H9 (cell line): Measurements from ENCODE around the gene PTCH1. TPM values are rescaled to one million over a fixed set of nuclear protein-coding genes. Genes with fewer than 3 reads are reported as not detected.

Experiments used
- DNase-seq: peaks from one replicate; pipeline ENCODE4 v3.0.0-alpha.2; 2017
- H2AFZ ChIP-seq: one replicate; pipeline ENCODE4 v1.6.1; 2013; ENCODE audit warnings: mild to moderate bottlenecking, low read length, control low read depth, moderate library complexity
- H2AK5ac ChIP-seq: 2 replicates; pipeline ENCODE4 v1.6.1; 2013; ENCODE audit warnings: low read length, control low read depth, mixed read lengths; ENCODE audit not compliant: insufficient read length
- H2BK120ac ChIP-seq: one replicate; pipeline ENCODE4 v1.6.1; 2013; ENCODE audit warnings: low read depth, mild to moderate bottlenecking, low read length, control low read depth, inconsistent platforms; ENCODE audit not compliant: poor library complexity, severe bottlenecking
- H2BK12ac ChIP-seq: 2 replicates; pipeline ENCODE4 v1.6.1; 2013; ENCODE audit warnings: low read length, control low read depth, mixed read lengths, low read depth; ENCODE audit not compliant: insufficient read length
- H2BK15ac ChIP-seq: 2 replicates; pipeline ENCODE4 v1.6.1; 2013; ENCODE audit warnings: low read depth, low read length, control low read depth
- H2BK20ac ChIP-seq: one replicate; pipeline ENCODE4 v1.6.1; 2013; ENCODE audit warnings: low read depth, mild to moderate bottlenecking, low read length, control low read depth, inconsistent platforms; ENCODE audit not compliant: poor library complexity, severe bottlenecking
- H2BK5ac ChIP-seq: 2 replicates; pipeline ENCODE4 v1.6.1; 2013; ENCODE audit warnings: low read length, control low read depth, mixed read lengths; ENCODE audit not compliant: insufficient read length
- H3K14ac ChIP-seq: 2 replicates; pipeline ENCODE4 v1.6.1; 2013; ENCODE audit warnings: low read length, control low read depth; ENCODE audit not compliant: insufficient read depth
- H3K18ac ChIP-seq: 2 replicates; pipeline ENCODE4 v1.6.1; 2013; ENCODE audit warnings: low read depth, mild to moderate bottlenecking, mixed read lengths, low read length, control low read depth; ENCODE audit not compliant: insufficient read length
- H3K23ac ChIP-seq: 2 replicates; pipeline ENCODE4 v1.6.1; 2013; ENCODE audit warnings: low read length, control low read depth, mixed read lengths, low read depth; ENCODE audit not compliant: insufficient read length
- H3K23me2 ChIP-seq: 2 replicates; pipeline ENCODE4 v1.6.1; 2013; ENCODE audit warnings: low read depth, mild to moderate bottlenecking, mixed read lengths, low read length, control low read depth; ENCODE audit not compliant: insufficient read length, poor library complexity, severe bottlenecking
- H3K27ac ChIP-seq: 2 replicates; pipeline ENCODE4 v1.5.1; 2013; ENCODE audit warnings: low read length, control low read depth, mixed read lengths, low read depth; ENCODE audit not compliant: insufficient read length
- H3K27me3 ChIP-seq: 2 replicates; pipeline ENCODE4 v1.6.1; 2013; ENCODE audit warnings: low read length, control low read depth, inconsistent platforms; ENCODE audit not compliant: insufficient read depth
- H3K4ac ChIP-seq: 2 replicates; pipeline ENCODE4 v1.6.1; 2013; ENCODE audit warnings: low read depth, mild to moderate bottlenecking, control low read depth, inconsistent platforms, low read length, moderate library complexity
- H3K4me1 ChIP-seq: 2 replicates; pipeline ENCODE4 v1.6.1; 2013; ENCODE audit warnings: low read length, control low read depth, inconsistent platforms; ENCODE audit not compliant: insufficient read depth
- H3K4me2 ChIP-seq: 2 replicates; pipeline ENCODE4 v1.6.1; 2013; ENCODE audit warnings: low read length, control low read depth, mixed read lengths; ENCODE audit not compliant: insufficient read length, insufficient read depth
- H3K56ac ChIP-seq: 2 replicates; pipeline ENCODE4 v1.6.1; 2013; ENCODE audit warnings: low read depth, mild to moderate bottlenecking, mixed read lengths, low read length, control low read depth; ENCODE audit not compliant: insufficient read length
- H3K79me1 ChIP-seq: 2 replicates; pipeline ENCODE4 v1.6.1; 2013; ENCODE audit warnings: low read depth, mild to moderate bottlenecking, moderate library complexity, low read length, control low read depth, inconsistent platforms; ENCODE audit not compliant: insufficient read depth, poor library complexity, severe bottlenecking
- H3K79me2 ChIP-seq: 2 replicates; pipeline ENCODE4 v1.6.1; 2013; ENCODE audit warnings: low read length, control low read depth, inconsistent platforms; ENCODE audit not compliant: insufficient read depth
- H3K9ac ChIP-seq: 2 replicates; pipeline ENCODE4 v1.6.1; 2013; ENCODE audit warnings: low read length, control low read depth, mixed read lengths; ENCODE audit not compliant: insufficient read length; ENCODE audit errors: extremely low read depth
- H3K9me3 ChIP-seq: one replicate; pipeline ENCODE4 v1.6.1; 2013; ENCODE audit warnings: low read depth, low read length, inconsistent platforms; ENCODE audit not compliant: control insufficient read depth
- H3T11ph ChIP-seq: one replicate; pipeline ENCODE4 v1.6.1; 2013; ENCODE audit warnings: mild to moderate bottlenecking, low read length, control low read depth, inconsistent platforms
- H4K20me1 ChIP-seq: one replicate; pipeline ENCODE4 v1.6.1; 2013; ENCODE audit not compliant: control insufficient read depth, insufficient read length, insufficient read depth
- H4K5ac ChIP-seq: 2 replicates; pipeline ENCODE4 v1.6.1; 2013; ENCODE audit warnings: low read depth, mild to moderate bottlenecking, mixed read lengths, low read length, control low read depth; ENCODE audit not compliant: insufficient read length
- H4K8ac ChIP-seq: replicated peaks from 2 replicates; pipeline ENCODE4 v1.6.1; 2013; ENCODE audit warnings: low read length, control low read depth, mixed read lengths, low read depth; ENCODE audit not compliant: insufficient read length
- H4K91ac ChIP-seq: 2 replicates; pipeline ENCODE4 v1.6.1; 2013; ENCODE audit warnings: low read depth, mild to moderate bottlenecking, moderate library complexity, mixed read lengths, low read length, control low read depth; ENCODE audit not compliant: insufficient read length
- H3K27ac Mint-ChIP-seq, 3 experiments: 2 replicates in 2 of 3; 3 replicates in 1 of 3; pipeline ENCODE4 v1.8.0; 2020 to 2021; ENCODE audit warnings: mixed read lengths in 3 of 3, mild to moderate bottlenecking in 1 of 3, moderate library complexity in 1 of 3
- H3K27me3 Mint-ChIP-seq: 2 replicates; pipeline ENCODE4 v1.8.0; 2021; ENCODE audit warnings: low read depth, mild to moderate bottlenecking, moderate library complexity, mixed read lengths
- H3K36me3 Mint-ChIP-seq, 3 experiments: 2 replicates in 2 of 3; 3 replicates in 1 of 3; pipeline ENCODE4 v1.8.0; 2020 to 2021; ENCODE audit warnings: low read depth in 3 of 3, mixed read lengths in 3 of 3; ENCODE audit not compliant: insufficient read depth in 1 of 3
- H3K4me1 Mint-ChIP-seq, 2 experiments: 2 replicates each; pipeline ENCODE4 v1.8.0; 2020; ENCODE audit warnings: mixed read lengths in 2 of 2
- H3K4me3 Mint-ChIP-seq, 2 experiments: 2 replicates in 1 of 2; 3 replicates in 1 of 2; pipeline ENCODE4 v1.8.0; 2020 to 2021; ENCODE audit warnings: mild to moderate bottlenecking in 2 of 2, mixed read lengths in 2 of 2, moderate library complexity in 1 of 2
- H3K9me3 Mint-ChIP-seq, 2 experiments: 2 replicates in 1 of 2; 3 replicates in 1 of 2; pipeline ENCODE4 v1.8.0; 2020; ENCODE audit warnings: mild to moderate bottlenecking in 2 of 2, mixed read lengths in 2 of 2, moderate library complexity in 1 of 2
- CTCF ChIP-seq: fragments of 200-600 bp; sonication (generic); conservative IDR thresholded peaks from 3 replicates; pipeline ENCODE4 v1.8.0; 2021; ENCODE audit warnings: antibody characterized with exemption, mild to moderate bottlenecking
- WGBS: extraction: QIAGEN DNeasy Blood & Tissue Kit; methylation state at CpG from one replicate; pipeline ENCODE4 v1.1.7; 2013; ENCODE audit warnings: missing lambda C conversion rate, low lambda C conversion rate, mixed read lengths; ENCODE audit not compliant: insufficient read length; ENCODE audit errors: extremely low coverage; 5-methylcytosine and 5-hydroxymethylcytosine counted together
- total RNA-seq: library from RNA; stranded (reverse); gene quantifications from 2 replicates; pipeline ENCODE4 v1.2.1, GENCODE V29; 2021

PTCH1 gene
- total RNA-seq, 1 experiment from 2014 or later, result 9.1 TPM

GRCh38 chr9:95509851-95510708 lies 6.7 kb downstream of the PTCH1 start:
- Histone ChIP-seq H3K9me3 (no peaks in the 10 kb centered on the region), H3K23ac (no peak overlapping the region), H4K91ac (no peak overlapping the region), H2BK12ac (peak overlapping the region; percentile 74), H4K5ac (no peak overlapping the region), H2BK120ac (no peak overlapping the region), H4K20me1 (no peaks in the 10 kb centered on the region), H2BK15ac (no peak overlapping the region), H2AFZ (no peak overlapping the region), H3K27ac (no peak overlapping the region), H3K23me2 (peaks cover 49% of the 10 kb centered on the region), H3T11ph (no peak overlapping the region), H3K4ac (no peak overlapping the region), H3K9ac (no peak overlapping the region), H3K56ac (no peak overlapping the region), H3K4me1 (peaks cover 5% of the 10 kb centered on the region; the same call in 1 of the 2 replicates), H4K8ac (no peak overlapping the region), H2AK5ac (no peak overlapping the region), H3K79me2 (no peaks in the 10 kb centered on the region), H3K14ac (no peak overlapping the region), H2BK5ac (no peak overlapping the region), H3K79me1 (no peaks in the 10 kb centered on the region), H3K18ac (peak overlapping the region; percentile 78), H3K27me3 (peaks cover 23% of the 10 kb centered on the region), H2BK20ac (no peak overlapping the region), H3K4me2 (peak overlapping the region; percentile 76)
- H3K27ac Mint-ChIP-seq, result peak overlapping the region; percentile 83 to 99 (median 98); a peak in 5 of 7 replicates
- H3K9me3 Mint-ChIP-seq, result no peaks in the 10 kb centered on the region
- TF ChIP-seq CTCF, result no peak
- peaks cover 50 to 52% of the 10 kb centered on the region in 2 experiments for H3K4me1 Mint-ChIP-seq
- WGBS, result no CpG with 5 or more reads among the region's 38 CpGs
- peaks cover 64% of the 10 kb centered on the region for H3K27me3 Mint-ChIP-seq
- no peaks in the 10 kb centered on the region for H3K36me3 Mint-ChIP-seq
- peak overlapping the region; percentile 82 to 98 for H3K4me3 Mint-ChIP-seq
- no peak for DNase-seq
